HL-60 (cell line): Measurements from ENCODE around the gene ZNF586.
"Not testable (repeated sequence)": the region's sequence is repeated elsewhere in the genome, so short reads cannot be mapped to it uniquely, and the experiment has no call there.

Experiments used
- DNase-seq, 2 experiments: peaks; one replicate each; pipeline ENCODE4 v3.0.0-alpha.2; 2010 to 2020; ENCODE audit warnings: low read depth in 1 of 2, low spot score in 1 of 2
- H3K27ac ChIP-seq: fragments of 250-450 bp; sonication (Bioruptor Pico); replicated peaks from 2 replicates; pipeline ENCODE4 v1.5.1; 2020; ENCODE audit warnings: mild to moderate bottlenecking, moderate library complexity
- H3K27me3 ChIP-seq: fragments of 250-450 bp; sonication (Bioruptor Pico); 2 replicates; pipeline ENCODE4 v1.5.1; 2021; ENCODE audit warnings: mild to moderate bottlenecking, moderate library complexity; ENCODE audit not compliant: insufficient read depth, poor library complexity, severe bottlenecking
- H3K4me3 ChIP-seq: replicated peaks from 2 replicates; pipeline ENCODE4 v1.5.1; 2011; ENCODE audit warnings: mild to moderate bottlenecking, control low read depth, low read length; ENCODE audit not compliant: insufficient read depth
- GABPA ChIP-seq: IDR thresholded peaks from 2 replicates; pipeline ENCODE4 v1.6.1; 2012; ENCODE audit warnings: low read depth
- POLR2AphosphoS5 ChIP-seq: IDR thresholded peaks from 2 replicates; pipeline ENCODE4 v1.6.1; 2012; ENCODE audit warnings: low read depth
- SPI1 ChIP-seq: IDR thresholded peaks from 2 replicates; pipeline ENCODE4 v1.6.1; 2012; ENCODE audit warnings: low read depth, mild to moderate bottlenecking, borderline replicate concordance
- TF ChIP-seq, protein P1 (sequence below): IDR thresholded peaks from one replicate; pipeline ENCODE4 v1.5.1; 2011; ENCODE audit warnings: low read length, control low read depth, inconsistent platforms; ENCODE audit not compliant: insufficient read depth
- TF ChIP-seq, protein P2 (sequence below): IDR thresholded peaks from 2 replicates; pipeline ENCODE4 v1.6.1; 2012; ENCODE audit warnings: low read depth; ENCODE audit not compliant: insufficient replicate concordance

ZNF586 gene

DNA sequence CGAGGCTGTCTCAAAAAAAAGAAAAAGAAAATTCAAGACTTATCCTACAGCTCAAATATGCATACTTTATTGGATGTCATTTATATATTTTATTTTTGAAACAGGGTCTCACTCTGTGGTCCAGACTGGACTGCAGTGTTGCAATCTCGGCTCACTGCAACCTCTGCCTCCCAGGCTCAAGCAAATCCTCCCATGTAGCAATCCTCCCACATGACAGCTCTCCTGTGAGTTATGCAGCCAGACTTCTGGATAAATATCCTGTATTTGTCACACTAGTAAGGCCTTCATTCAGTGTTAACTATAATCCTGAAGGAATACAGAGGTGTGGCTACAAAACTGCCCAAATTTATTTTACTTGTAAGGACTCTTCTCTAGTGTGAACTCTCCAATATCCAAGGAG lies 38.1 kb downstream of the ZNF586 start:
- DNase-seq, result no peak
- TF ChIP-seq POLR2AphosphoS5 (no peak), GABPA (no peak), SPI1 (no peak)
- TF ChIP-seq, protein P1, sequence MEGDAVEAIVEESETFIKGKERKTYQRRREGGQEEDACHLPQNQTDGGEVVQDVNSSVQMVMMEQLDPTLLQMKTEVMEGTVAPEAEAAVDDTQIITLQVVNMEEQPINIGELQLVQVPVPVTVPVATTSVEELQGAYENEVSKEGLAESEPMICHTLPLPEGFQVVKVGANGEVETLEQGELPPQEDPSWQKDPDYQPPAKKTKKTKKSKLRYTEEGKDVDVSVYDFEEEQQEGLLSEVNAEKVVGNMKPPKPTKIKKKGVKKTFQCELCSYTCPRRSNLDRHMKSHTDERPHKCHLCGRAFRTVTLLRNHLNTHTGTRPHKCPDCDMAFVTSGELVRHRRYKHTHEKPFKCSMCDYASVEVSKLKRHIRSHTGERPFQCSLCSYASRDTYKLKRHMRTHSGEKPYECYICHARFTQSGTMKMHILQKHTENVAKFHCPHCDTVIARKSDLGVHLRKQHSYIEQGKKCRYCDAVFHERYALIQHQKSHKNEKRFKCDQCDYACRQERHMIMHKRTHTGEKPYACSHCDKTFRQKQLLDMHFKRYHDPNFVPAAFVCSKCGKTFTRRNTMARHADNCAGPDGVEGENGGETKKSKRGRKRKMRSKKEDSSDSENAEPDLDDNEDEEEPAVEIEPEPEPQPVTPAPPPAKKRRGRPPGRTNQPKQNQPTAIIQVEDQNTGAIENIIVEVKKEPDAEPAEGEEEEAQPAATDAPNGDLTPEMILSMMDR, result no peak
- TF ChIP-seq, protein P2, sequence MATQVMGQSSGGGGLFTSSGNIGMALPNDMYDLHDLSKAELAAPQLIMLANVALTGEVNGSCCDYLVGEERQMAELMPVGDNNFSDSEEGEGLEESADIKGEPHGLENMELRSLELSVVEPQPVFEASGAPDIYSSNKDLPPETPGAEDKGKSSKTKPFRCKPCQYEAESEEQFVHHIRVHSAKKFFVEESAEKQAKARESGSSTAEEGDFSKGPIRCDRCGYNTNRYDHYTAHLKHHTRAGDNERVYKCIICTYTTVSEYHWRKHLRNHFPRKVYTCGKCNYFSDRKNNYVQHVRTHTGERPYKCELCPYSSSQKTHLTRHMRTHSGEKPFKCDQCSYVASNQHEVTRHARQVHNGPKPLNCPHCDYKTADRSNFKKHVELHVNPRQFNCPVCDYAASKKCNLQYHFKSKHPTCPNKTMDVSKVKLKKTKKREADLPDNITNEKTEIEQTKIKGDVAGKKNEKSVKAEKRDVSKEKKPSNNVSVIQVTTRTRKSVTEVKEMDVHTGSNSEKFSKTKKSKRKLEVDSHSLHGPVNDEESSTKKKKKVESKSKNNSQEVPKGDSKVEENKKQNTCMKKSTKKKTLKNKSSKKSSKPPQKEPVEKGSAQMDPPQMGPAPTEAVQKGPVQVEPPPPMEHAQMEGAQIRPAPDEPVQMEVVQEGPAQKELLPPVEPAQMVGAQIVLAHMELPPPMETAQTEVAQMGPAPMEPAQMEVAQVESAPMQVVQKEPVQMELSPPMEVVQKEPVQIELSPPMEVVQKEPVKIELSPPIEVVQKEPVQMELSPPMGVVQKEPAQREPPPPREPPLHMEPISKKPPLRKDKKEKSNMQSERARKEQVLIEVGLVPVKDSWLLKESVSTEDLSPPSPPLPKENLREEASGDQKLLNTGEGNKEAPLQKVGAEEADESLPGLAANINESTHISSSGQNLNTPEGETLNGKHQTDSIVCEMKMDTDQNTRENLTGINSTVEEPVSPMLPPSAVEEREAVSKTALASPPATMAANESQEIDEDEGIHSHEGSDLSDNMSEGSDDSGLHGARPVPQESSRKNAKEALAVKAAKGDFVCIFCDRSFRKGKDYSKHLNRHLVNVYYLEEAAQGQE, result no peak
- H3K27ac ChIP-seq, result no peak overlapping the region
- H3K27me3 ChIP-seq, result no peaks in the 10 kb centered on the region
- H3K4me3 ChIP-seq, result no peak overlapping the region

DNA sequence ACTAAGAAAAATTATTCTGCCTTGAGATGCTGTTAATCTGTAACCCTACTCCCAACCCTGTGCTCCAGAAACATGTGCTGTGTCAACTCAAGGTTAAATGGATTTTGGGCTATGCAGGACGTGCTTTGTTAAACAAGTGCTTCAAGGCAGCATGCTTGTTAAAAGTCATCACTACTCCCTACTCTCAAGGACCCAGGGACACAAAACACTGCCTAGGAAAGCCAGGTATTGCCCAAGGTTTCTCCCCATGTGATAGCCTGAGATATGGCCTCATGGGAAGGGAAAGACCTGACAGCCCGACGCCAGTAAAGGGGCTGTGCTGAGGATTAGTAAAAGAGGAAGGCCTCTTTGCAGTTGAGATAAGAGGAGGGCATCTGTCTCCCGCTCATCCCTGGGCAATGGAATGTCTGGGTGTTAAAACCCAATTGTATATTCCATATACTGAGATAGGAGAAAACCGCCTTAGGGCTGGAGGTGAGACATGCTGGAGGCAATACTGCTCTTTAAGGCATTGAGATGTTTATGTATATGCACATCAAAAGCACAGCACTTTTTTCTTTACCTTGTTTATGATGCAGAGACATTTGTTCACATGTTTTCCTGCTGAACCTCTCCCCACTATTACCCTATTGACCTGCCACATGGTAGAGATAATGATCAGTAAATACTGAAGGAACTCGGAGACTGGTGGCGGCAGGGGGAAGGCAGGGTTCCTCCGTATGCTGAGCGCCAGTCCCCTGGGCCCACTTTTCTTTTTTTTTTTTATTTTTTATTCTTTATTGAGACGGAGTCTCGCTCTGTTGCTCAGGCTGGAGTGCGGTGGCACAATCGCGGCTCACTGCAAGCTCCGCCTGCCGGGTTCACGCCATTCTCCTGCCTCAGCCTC lies 41.2 kb downstream of the ZNF586 start:
- DNase-seq, H3K27ac ChIP-seq, H3K27me3 ChIP-seq: not testable (repeated sequence)

DNA sequence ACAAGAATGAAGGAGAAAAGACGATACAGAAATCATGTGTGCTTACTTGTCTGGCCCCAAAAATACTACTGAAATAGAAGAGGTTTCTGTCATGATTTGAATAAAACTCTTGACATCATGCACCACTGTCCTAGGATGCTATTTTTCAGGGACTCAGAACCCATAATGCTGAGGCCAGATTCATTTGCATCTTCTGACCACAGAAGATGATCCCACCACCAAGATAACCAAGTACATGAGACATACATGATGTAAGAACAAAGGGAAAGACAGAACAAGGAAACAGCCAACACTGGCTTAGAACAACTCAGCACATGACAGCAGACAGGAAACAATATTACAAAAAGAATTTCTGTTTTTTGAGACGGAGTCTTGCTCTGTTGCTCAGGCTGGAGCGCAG lies 42.8 kb downstream of the ZNF586 start:
- no peak for TF ChIP-seq POLR2AphosphoS5
- TF ChIP-seq, protein P1, result no peak
- no peak for TF ChIP-seq SPI1
- no peak for TF ChIP-seq GABPA
- TF ChIP-seq, protein P2, result no peak
- no peak overlapping the region; the same call in 1 of the 2 replicates for H3K27ac ChIP-seq
- no peak overlapping the region for H3K4me3 ChIP-seq
- no peaks in the 10 kb centered on the region for H3K27me3 ChIP-seq
- DNase-seq, result no peak

More for the DNA sequence above, 41.2 kb downstream of the ZNF586 start:
- not testable (repeated sequence) for H3K4me3 ChIP-seq
- peak; percentile 16; the same call in 1 of the 2 replicates for TF ChIP-seq SPI1

DNA sequence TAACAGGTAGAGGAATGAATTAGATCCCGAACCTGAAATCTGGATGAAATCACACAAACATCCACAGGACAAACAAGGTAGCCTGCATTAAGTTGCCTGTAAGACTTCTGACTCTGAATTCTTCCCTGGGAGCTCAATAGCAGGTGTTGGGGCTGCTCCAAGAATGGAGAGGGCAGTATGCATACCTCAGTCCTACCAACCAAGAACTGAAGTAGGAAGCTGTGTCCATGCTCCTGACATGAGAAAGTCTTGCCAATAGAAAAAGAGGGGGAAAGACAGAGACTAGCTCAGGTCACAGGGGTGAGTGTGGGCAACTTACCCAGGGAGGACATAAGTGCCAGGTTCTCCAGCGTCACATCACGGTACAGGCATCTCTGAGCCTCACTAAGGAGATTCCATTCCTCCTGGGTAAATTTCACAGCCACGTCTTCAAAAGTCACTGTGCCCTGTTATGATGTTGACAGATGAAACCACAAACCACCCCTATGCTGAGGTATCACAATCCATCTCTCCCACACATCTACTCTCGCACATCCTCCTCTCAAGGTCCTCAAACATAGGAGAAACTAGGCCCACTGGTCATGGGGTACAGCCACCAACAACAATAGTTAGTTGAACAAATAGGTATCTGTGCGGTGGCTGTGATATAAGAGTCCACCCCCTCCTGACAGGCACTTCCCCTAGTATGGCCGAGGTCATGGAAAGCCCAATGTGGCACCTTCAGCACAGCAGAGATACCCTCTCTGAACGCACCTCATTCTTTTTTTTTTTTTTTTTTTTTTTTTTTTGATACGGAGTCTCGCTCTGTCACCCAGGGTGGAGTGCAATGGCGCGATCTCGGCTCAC lies 43.7 kb downstream of the ZNF586 start:
- 0 out of 2 replicates have a peak overlapping the region, but pooled peaks have one; percentile 14 for H3K27ac ChIP-seq
- H3K4me3 ChIP-seq, DNase-seq, H3K27me3 ChIP-seq: not testable (repeated sequence)
